OCI-LY1 (cell line): ENCODE measurements around the gene SLCO4A1.

Experiments used
- EZH2 ChIP-seq: fragments of 200-600 bp; sonication (generic), shearing (Covaris generic); IDR thresholded peaks from 2 replicates; pipeline ENCODE4 v1.8.0; 2017; ENCODE audit warnings: borderline replicate concordance, mixed run types, mild to moderate bottlenecking, antibody characterized with exemption, low read length, moderate library complexity, mixed read lengths
- TF ChIP-seq, protein P1 (sequence below): fragments of 200-600 bp; sonication (generic), shearing (Covaris generic); IDR thresholded peaks from 2 replicates; pipeline ENCODE4 v1.5.1; 2017; ENCODE audit warnings: mild to moderate bottlenecking, antibody characterized with exemption, low read length, moderate library complexity, mixed read lengths

DNA sequence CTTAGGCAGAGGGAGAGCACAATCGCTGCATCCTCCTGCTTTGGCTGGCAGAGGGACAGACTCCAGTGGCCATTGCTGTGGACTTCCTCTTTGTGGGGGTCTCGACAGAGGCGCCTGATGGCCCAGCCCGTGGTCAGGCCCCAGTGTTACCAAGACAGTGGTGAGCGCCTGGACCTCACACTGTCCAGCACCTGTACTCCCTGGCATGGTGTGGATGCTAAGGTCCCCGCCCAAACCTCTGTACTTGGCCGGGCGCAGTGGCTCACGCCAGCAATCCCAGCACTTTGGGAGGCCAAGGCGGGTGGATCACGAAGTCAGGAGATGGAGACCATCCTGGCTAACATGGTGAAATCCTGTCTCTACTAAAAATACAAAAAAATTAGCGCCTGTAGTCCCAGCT is 64.0 kb downstream of the SLCO4A1 start:
- TF ChIP-seq, protein P1, sequence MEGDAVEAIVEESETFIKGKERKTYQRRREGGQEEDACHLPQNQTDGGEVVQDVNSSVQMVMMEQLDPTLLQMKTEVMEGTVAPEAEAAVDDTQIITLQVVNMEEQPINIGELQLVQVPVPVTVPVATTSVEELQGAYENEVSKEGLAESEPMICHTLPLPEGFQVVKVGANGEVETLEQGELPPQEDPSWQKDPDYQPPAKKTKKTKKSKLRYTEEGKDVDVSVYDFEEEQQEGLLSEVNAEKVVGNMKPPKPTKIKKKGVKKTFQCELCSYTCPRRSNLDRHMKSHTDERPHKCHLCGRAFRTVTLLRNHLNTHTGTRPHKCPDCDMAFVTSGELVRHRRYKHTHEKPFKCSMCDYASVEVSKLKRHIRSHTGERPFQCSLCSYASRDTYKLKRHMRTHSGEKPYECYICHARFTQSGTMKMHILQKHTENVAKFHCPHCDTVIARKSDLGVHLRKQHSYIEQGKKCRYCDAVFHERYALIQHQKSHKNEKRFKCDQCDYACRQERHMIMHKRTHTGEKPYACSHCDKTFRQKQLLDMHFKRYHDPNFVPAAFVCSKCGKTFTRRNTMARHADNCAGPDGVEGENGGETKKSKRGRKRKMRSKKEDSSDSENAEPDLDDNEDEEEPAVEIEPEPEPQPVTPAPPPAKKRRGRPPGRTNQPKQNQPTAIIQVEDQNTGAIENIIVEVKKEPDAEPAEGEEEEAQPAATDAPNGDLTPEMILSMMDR, result no peak
- no peak for TF ChIP-seq EZH2
